ENCODE results near the gene FRMPD4.

GRCh38 chrX:12770440-12770839 is 632.2 kb downstream of the FRMPD4 start:
- TF ChIP-seq CTCF (IDR thresholded peaks at IDR 0.05) (peak; percentile 35 to 54 (median 54)), POLR2A (IDR thresholded peaks at IDR 0.05; ENCODE audit: low read depth) (no peak), POLR2AphosphoS5 (IDR thresholded peaks at IDR 0.05) (no peak), EP300 (IDR thresholded peaks at IDR 0.05) (no peak)
